HepG2 (cell line): ENCODE results near the gene MMRN1. TPM values are rescaled to one million over a fixed set of nuclear protein-coding genes. Genes with fewer than 3 reads are reported as not detected.

Experiments used
- ATAC-seq: fragments of 200-7000 bp; cut with Tn5 transposase; 3 replicates; pipeline ENCODE4 v1.9.1; 2020; ENCODE audit warnings: mild to moderate bottlenecking, moderate library complexity
- BruUV-seq: library from RNA; stranded (reverse); fragments of 400-500 nt; replicated peaks from 2 replicates; lab custom pipeline; 2021; lab: Mats Ljungman, UMichigan
- CTCF ChIA-PET: fragments of 300-600 bp; formaldehyde crosslinking; extraction: SDS; loops from one replicate; lab custom pipeline; 2021; ENCODE audit warnings: low total read pairs, inconsistent platforms, low intra/inter-chr PET ratio; lab: Yijun Ruan, JAX
- POLR2A ChIA-PET: fragments of 350-600 bp; sonication (Branson Sonifier 250); formaldehyde crosslinking; loops from one replicate; lab custom pipeline; 2020; ENCODE audit warnings: antibody characterized with exemption, inconsistent platforms; lab: Yijun Ruan, JAX
- DNase-seq: peaks from one replicate; pipeline ENCODE4 v3.0.0-alpha.2; 2015; ENCODE audit warnings: low spot score
- FAIRE-seq: peaks from 3 replicates; lab custom pipeline; 2011; peaks lifted over from hg19 to GRCh38; lab: Jason Lieb, UNC
- H2AFZ ChIP-seq: one replicate; pipeline ENCODE4 v1.6.1; 2011; ENCODE audit warnings: low read length, inconsistent platforms
- H3K27ac ChIP-seq: fragments of 300-600 bp; 3 replicates; pipeline ENCODE4 v1.8.0; 2011; ENCODE audit warnings: mixed run types, mild to moderate bottlenecking, mixed read lengths, low read length, inconsistent platforms; ENCODE audit not compliant: insufficient read depth; ENCODE audit errors: extremely low read length
- H3K27me3 ChIP-seq, 2 experiments: fragments of 200-600 bp in 1 of 2; 2 replicates in 1 of 2; 3 replicates in 1 of 2; pipeline versions ENCODE4 v1.6.0 to v1.8.0; 2011; ENCODE audit warnings: low read length in 2 of 2, mild to moderate bottlenecking in 2 of 2, moderate library complexity in 2 of 2, inconsistent platforms in 1 of 2; ENCODE audit not compliant: insufficient read depth in 2 of 2, control insufficient read depth in 1 of 2
- H3K36me3 ChIP-seq, 2 experiments: fragments of 200-600 bp in 1 of 2; replicated peaks in 1 of 2; 2 replicates in 1 of 2; 3 replicates in 1 of 2; pipeline versions ENCODE4 v1.5.1 to v1.8.0; 2011; ENCODE audit warnings: low read length in 2 of 2, inconsistent platforms in 1 of 2; ENCODE audit not compliant: insufficient read depth in 2 of 2, control insufficient read depth in 1 of 2
- H3K4me1 ChIP-seq: 2 replicates; pipeline ENCODE4 v1.5.1; 2012; ENCODE audit warnings: low read length, inconsistent platforms; ENCODE audit not compliant: insufficient read depth
- H3K4me2 ChIP-seq: 2 replicates; pipeline ENCODE4 v1.6.0; 2011; ENCODE audit warnings: low read depth, low read length, inconsistent platforms
- H3K4me3 ChIP-seq, 3 experiments: fragments of 200-600 bp in 1 of 3; sonication (generic), shearing (Covaris generic) in 1 of 3; replicated peaks in 1 of 3; 2 replicates each; pipeline ENCODE4 v1.5.1; 2011 to 2016; ENCODE audit warnings: low read length in 3 of 3, inconsistent platforms in 2 of 3, low read depth in 2 of 3, mild to moderate bottlenecking in 2 of 3, control low read depth in 1 of 3, mixed read lengths in 1 of 3; ENCODE audit not compliant: insufficient read depth in 1 of 3
- H3K79me2 ChIP-seq: one replicate; pipeline ENCODE4 v1.6.1; 2011; ENCODE audit warnings: low read length, inconsistent platforms; ENCODE audit not compliant: insufficient read depth
- H3K9ac ChIP-seq: 2 replicates; pipeline ENCODE4 v1.6.0; 2011; ENCODE audit warnings: mild to moderate bottlenecking, low read depth, low read length, inconsistent platforms; ENCODE audit not compliant: insufficient read depth
- H3K9me3 ChIP-seq: 2 replicates; pipeline ENCODE4 v1.5.1; 2012; ENCODE audit warnings: mild to moderate bottlenecking, low read length
- H4K20me1 ChIP-seq: 2 replicates; pipeline ENCODE4 v1.6.0; 2011; ENCODE audit warnings: inconsistent platforms, mild to moderate bottlenecking, low read length, moderate library complexity; ENCODE audit not compliant: insufficient read depth
- MAFF ChIP-seq: IDR thresholded peaks from 2 replicates; pipeline ENCODE4 v1.6.1; 2011; ENCODE audit warnings: low read depth, low read length, improper control_type of control experiment
- MAFK ChIP-seq, 2 experiments: IDR thresholded peaks in 1 of 2; conservative IDR thresholded peaks in 1 of 2; 2 replicates each; pipeline ENCODE4 v1.6.1; 2011; ENCODE audit warnings: improper control_type of control experiment in 2 of 2, low read length in 2 of 2
- MEF2D ChIP-seq: sonication (generic); formaldehyde crosslinking; IDR thresholded peaks from 2 replicates; pipeline ENCODE4 v1.5.1; 2020; ENCODE audit warnings: mild to moderate bottlenecking, missing genetic modification reagents
- MYC ChIP-seq: sonication (generic); formaldehyde crosslinking; IDR thresholded peaks from 2 replicates; pipeline ENCODE4 v1.9.0; 2021; ENCODE audit warnings: missing genetic modification reagents, borderline replicate concordance
- SP5 ChIP-seq: IDR thresholded peaks from 2 replicates; pipeline ENCODE4 v1.6.1; 2016; ENCODE audit warnings: low read depth, borderline replicate concordance
- TBP ChIP-seq: sonication (generic); formaldehyde crosslinking; IDR thresholded peaks from 2 replicates; pipeline ENCODE4 v1.5.0; 2020; ENCODE audit warnings: missing genetic modification reagents
- ZNF670 ChIP-seq: sonication (generic); formaldehyde crosslinking; IDR thresholded peaks from 2 replicates; pipeline ENCODE4 v1.8.0; 2022; ENCODE audit warnings: mild to moderate bottlenecking, missing genetic modification reagents, borderline replicate concordance
- WGBS: methylation state at CpG from one replicate; pipeline ENCODE4 v1.1.6; 2017; ENCODE audit warnings: low lambda C conversion rate; 5-methylcytosine and 5-hydroxymethylcytosine counted together
- in situ Hi-C: cut with HindIII; loops from 2 replicates; pipeline ENCODE4 v1.10.0; 2017; ENCODE audit warnings: low pct_unique_long_range_greater_than_20kb; ENCODE audit not compliant: extremely low pct_ligation_motif_present
- intact Hi-C: fragments of 100-400 bp; cut with micrococcal nuclease; formaldehyde crosslinking; loops from one replicate; pipeline ENCODE4 v1.10.0; 2022; ENCODE audit not compliant: unreplicated experiment
- polyA plus RNA-seq, 8 experiments: library from polyadenylated mRNA; depleted of rRNA in 3 of 8; stranded (reverse) in 7 of 8; unstranded in 1 of 8; fragments of >200 nt; fragmentation: Illumina TruSeq in 4 of 8; extraction: Trizol in 4 of 8; gene quantifications; 2 replicates each; pipeline versions ENCODE4 v1.2.1 to v1.2.3, GENCODE V29; 2011 to 2016; ENCODE audit warnings: low read depth in 4 of 8, missing spikeins in 1 of 8, mixed read lengths in 1 of 8; ENCODE audit not compliant: insufficient read depth in 1 of 8
- total RNA-seq, 5 experiments: library from RNA; depleted of rRNA; stranded (reverse); fragments of >200 nt; fragmentation: Illumina TruSeq; extraction: Trizol; gene quantifications; 2 replicates each; pipeline ENCODE4 v1.2.3, GENCODE V29; 2016; ENCODE audit warnings: low read depth in 1 of 5

Gene MMRN1
- total and polyA plus RNA-seq, 2 of the 13 experiments (the other 11 are each of a cell fraction or from before 2014, with no cell fraction given) = not detected

DNA sequence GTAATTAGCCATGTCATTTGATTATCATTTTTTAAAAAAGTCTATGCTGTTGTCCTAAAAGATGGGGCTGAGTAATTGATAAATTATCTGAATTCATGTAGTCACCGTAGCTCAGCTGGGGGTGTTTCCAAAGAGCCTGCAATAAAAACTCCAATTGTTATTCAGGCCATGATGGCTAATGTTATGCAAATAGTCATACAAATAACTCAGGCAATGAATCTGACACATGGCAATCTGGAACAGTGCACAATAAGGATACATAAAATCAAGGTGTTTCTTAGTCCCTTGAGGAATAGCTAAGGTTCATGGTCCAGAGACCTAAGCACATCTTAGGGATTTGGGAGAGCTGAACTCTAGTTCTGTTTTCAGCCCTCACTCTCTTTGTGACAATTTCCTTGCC is 15.2 kb downstream of the MMRN1 start:
- H4K20me1 ChIP-seq = no peaks in the 10 kb centered on the region
- H2AFZ ChIP-seq = no peak overlapping the region
- POLR2A ChIA-PET = no interaction called here
- H3K9me3 ChIP-seq = no peaks in the 10 kb centered on the region
- H3K9ac ChIP-seq = no peak overlapping the region
- intact Hi-C loops = loop anchor here (10.0 kb wide), 1 partner anchor 655 kb away; no protein-coding TSS in a partner anchor
- ATAC-seq (no peak), FAIRE-seq (no peak), DNase-seq (no peak)
- no peak overlapping the region for H3K27ac ChIP-seq
- WGBS = 5% methylated on average over 1 of the region's 1 CpG
- no peaks in the 10 kb centered on the region for H3K4me1 ChIP-seq
- no TSS peak for BruUV-seq
- CTCF ChIA-PET = no interaction called here
- TF ChIP-seq ZNF670 (CRISPR knock-in tag) (no peak), MEF2D (CRISPR knock-in tag) (no peak), MYC (no peak), SP5 (CRISPR knock-in tag) (no peak)
- H3K27me3 ChIP-seq = no peaks in the 10 kb centered on the region
- no peaks in the 10 kb centered on the region for H3K79me2 ChIP-seq
- no peak overlapping the region for H3K4me2 ChIP-seq
- H3K4me3 ChIP-seq = no peak overlapping the region
- H3K36me3 ChIP-seq = no peaks in the 10 kb centered on the region
- in situ Hi-C loops = loop anchor here (10.0 to 25.0 kb wide), 3 partner anchors 255 to 673 kb away; no protein-coding TSS in a partner anchor

DNA sequence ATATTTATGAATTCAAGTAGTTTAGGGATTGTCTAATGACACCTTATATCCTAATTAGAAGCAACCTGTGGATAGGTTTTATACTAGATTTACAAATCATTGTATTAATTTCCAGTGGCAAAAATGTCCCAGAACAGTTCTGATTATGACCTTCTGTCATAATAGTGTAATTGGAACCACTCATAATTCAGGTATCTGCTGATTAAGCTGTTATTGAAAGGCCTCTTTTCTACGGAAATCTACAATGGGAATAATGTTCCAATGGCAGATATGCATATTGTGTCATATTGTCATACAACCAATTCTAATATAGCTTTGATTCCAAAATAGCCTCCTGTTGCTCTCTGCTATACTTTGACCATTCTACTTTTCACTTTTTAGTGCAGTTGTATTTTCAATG is 19.0 kb downstream of the MMRN1 start:
- no peak for FAIRE-seq
- Histone ChIP-seq H3K27ac (no peak overlapping the region), H3K36me3 (no peaks in the 10 kb centered on the region), H3K79me2 (no peaks in the 10 kb centered on the region), H3K4me3 (no peak overlapping the region), H3K27me3 (no peaks in the 10 kb centered on the region), H3K9ac (no peak overlapping the region), H2AFZ (no peak overlapping the region), H4K20me1 (no peaks in the 10 kb centered on the region), H3K9me3 (no peaks in the 10 kb centered on the region), H3K4me2 (no peak overlapping the region), H3K4me1 (no peaks in the 10 kb centered on the region)
- DNase-seq = no peak
- no peak for ATAC-seq
- intact Hi-C loops (no loop called here), in situ Hi-C loops (loop anchor here (25.0 kb wide), 1 partner anchor 676 kb away; no protein-coding TSS in a partner anchor)
- no peak for TF ChIP-seq TBP (CRISPR knock-in tag)
- peak in 1 of 2 experiments; percentile 58; a peak in 1 of 4 replicates for TF ChIP-seq MAFK (conservative IDR thresholded peaks at IDR 0.05 in 1 of 2, IDR thresholded peaks at IDR 0.05 in 1 of 2; ENCODE audit: low read length in 2 of 2)
- TF ChIP-seq MAFF = peak; percentile 56; the same call in 1 of the 2 replicates
- 5% methylated on average over 1 of the region's 1 CpG for WGBS
- ChIA-PET CTCF (no interaction called here), POLR2A (no interaction called here)
- no TSS peak for BruUV-seq
